Measurements from ENCODE around the gene KIAA1217. TPM values are rescaled to one million over a fixed set of nuclear protein-coding genes. Genes with fewer than 3 reads are reported as not detected.

Gene KIAA1217
- total RNA-seq, 1 experiment from 2014 or later: 4.3 TPM

GRCh38 chr10:24371396-24371795 is 162.5 kb downstream of the KIAA1217 start:
- no peak for DNase-seq (ENCODE audit: low read depth)

DNA sequence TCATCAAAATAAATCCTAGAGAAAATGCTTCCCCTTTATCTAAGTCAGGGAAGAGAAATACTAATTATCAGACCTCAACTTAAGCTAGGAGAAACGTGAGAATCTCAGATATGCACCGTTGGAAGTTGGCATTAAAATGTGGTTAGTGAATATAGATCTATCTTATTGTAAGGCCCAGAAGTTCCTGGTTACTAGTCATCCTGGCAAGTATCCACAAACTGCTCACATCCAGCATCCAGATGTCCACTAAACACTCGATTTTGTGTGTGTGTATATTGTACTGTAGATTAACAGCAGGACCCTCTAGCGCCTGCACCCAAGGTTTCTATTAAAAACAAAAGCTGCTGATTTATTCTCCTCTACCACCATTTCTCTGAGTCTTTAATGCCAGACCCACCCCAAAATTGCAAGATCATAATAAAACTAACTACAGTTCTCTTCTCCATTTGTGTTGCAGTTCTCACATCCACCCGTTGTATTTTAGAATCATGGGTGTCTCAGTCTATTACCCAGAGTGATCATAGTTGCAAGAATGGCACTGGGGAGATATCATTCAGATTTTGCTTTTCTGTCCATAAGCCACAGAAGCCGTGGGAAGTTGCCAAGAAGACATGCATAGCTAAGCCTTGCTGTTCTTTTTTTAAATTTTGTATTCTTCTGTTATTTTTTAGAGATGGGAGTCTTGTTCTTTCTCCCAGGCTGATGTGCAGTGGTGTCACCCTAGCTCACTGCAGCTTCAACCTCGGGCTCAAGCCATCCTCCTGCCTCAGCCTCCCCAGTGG is 165.4 kb downstream of the KIAA1217 start:
- peak; percentile 44 for DNase-seq (ENCODE audit: low read depth)

GRCh38 chr10:24375510-24375909 is 166.6 kb downstream of the KIAA1217 start:
- DNase-seq (ENCODE audit: low read depth): no peak

GRCh38 chr10:24376731-24377130 is 167.8 kb downstream of the KIAA1217 start:
- DNase-seq (ENCODE audit: low read depth): no peak

DNA sequence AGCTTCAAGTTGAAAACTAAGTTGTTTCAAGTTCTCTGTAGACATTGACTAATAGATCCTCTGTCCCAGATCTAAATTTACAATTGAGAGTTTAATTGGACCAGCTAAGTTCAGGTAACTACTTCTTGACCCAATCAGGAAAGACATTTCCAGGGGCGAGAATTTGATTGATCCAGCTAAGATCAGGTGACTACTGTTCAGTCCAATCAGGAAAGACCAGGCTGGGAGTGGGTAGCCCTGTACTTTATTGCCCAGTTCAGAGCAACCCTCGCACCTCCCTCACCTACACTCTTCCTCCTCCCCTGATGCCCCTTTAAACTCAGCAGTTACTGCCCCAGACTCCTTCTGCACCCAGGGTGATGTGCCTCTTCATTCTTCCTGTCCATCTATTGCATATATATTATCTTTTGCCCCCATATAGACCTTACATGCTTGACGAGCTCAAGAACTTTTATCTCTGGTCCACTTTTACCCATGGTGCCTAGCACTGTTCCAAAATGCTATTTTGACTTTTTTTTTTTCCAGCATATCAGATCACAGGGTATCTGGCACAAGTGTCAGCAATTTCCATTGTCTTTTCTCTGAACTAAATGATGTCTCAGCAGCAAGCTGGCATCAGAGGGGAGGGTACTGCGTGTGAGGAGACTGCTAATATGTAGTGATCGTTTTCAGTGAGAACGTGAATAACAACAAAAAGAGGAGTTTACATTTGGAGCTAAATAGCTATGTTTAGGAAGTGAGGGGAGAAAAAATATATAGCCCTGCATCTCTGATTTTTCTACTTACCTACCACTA is 169.4 kb downstream of the KIAA1217 start:
- no peak for DNase-seq (ENCODE audit: low read depth)

GRCh38 chr10:24381235-24382010 is 172.5 kb downstream of the KIAA1217 start:
- DNase-seq (ENCODE audit: low read depth): no peak

DNA sequence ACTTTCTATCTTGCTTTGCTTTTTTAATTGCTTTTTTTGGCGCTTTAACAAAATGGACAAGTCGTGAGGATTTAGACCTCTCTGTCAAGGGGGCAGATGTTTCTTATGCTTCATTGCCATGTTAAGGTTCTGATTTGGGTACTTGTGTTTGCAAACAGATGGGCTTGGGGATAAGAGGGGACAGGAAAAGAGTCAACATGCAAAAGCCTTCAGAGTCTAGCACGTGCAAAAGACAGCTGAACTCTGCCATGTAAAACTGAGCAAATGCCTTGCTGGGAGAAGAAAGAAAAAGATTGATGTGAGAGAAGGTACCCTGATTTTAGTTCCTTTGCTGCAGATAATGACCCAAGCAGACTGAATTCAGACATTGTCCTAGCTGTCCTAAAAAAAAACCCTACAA is 173.1 kb downstream of the KIAA1217 start:
- DNase-seq (ENCODE audit: low read depth): no peak

DNA sequence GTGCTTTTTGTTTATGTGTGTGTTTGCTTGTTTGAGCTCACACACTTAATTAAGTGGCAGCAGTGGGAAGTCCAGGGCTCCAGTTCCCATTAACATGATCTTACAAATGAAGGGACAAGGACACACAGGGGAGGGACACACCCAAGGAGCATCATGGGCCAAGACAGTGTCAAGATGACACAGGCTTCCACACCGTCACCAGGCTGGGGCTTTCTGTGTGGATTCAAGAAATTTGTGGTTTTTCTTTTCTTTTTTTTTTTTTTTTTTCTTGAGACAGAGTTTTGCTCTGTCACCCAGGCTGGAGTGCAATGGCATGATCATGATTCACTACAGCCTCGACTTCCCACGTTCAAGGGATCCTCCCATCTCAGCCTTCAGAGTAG is 173.6 kb downstream of the KIAA1217 start:
- DNase-seq (ENCODE audit: low read depth): peak; percentile 6

GRCh38 chr10:24382979-24383663 is 174.2 kb downstream of the KIAA1217 start:
- DNase-seq (ENCODE audit: low read depth): peak; percentile 52

GRCh38 chr10:24383681-24384106 is 174.8 kb downstream of the KIAA1217 start:
- peak; percentile 94 for DNase-seq (ENCODE audit: low read depth)

DNA sequence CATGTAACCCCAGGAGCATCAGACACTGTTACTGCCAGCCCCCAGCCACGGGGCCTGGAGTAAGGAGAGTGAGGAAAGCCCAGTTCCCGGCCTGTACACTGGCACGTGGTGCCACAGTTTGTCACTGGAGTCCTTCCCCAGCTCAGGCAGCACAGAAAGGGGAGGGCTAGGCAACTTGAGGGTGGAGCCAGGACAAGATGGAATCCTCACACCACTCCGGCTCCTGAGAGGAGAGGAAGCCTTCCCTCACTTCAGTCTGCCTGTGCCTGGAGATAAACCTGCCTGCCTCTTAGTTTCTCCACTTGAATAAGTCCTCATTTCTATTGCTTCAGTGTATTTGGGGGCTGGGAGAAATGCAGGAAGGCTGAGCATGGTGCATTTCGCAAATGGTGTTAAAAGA is 176.0 kb downstream of the KIAA1217 start:
- no peak for DNase-seq (ENCODE audit: low read depth)

DNA sequence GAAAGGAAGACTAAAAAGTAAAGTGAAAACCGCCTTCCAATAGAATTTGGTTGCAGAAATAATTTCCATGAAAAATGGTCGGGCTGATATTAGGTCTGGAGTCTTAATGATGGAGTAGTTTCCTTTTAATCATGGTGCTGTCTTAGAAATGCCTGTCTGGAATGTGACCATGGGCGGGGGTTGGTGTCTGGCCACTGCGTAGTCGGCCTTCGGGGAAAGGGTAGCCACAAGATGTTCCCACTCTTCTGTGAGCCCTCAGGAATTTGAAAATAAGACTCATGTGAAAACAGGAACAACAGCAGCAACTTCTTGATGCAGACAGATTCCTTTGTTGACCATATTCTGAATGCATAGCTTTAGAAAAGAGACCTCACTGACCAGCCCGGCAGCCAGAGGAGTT is 176.8 kb downstream of the KIAA1217 start:
- no peak for DNase-seq (ENCODE audit: low read depth)

DNA sequence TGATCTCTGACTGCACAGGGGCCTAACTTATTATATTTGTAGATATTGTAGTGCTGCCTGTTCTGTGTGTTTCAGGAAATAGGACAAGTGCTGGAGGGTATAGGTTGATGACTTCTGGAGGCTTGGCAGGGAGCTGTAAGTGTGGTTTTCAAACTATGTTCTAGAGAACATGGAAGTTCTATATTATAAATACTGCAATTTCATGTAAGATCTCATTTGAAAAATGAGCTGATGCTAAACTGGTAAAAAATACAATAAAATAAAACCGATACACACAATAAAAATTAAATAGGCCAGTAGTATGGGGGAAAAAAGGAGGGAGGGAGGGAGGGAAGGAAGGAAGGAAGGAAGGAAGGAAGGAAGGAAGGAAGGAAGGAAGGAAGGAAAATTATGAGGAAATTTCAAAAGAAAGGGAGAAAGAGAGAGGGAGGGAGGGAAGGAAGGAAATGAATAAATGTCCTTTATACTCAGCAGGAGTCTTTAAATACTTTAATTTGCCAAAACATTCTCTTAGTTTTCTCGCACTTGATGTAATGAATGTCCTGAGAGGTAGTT is 181.3 kb downstream of the KIAA1217 start:
- no peak for DNase-seq (ENCODE audit: low read depth)

DNA sequence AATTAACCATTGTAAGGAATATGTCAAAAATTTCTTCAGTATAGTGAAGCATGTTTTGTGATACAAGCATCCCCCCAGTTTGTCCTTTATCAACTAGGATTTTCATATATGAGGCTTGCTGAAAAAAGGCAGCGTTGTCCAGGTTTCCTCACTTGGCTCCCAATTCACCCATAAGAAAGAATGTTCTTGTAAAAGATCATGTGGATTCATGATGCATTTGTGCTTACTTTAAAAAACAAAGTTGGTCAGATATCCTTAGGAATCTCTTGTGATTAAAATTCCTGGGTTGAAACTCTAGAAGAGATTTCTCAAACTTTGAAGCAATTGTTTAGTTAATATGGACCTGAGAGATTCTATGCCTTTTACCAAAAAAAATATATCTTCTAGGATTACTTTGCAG is 181.8 kb downstream of the KIAA1217 start:
- DNase-seq (ENCODE audit: low read depth): no peak

DNA sequence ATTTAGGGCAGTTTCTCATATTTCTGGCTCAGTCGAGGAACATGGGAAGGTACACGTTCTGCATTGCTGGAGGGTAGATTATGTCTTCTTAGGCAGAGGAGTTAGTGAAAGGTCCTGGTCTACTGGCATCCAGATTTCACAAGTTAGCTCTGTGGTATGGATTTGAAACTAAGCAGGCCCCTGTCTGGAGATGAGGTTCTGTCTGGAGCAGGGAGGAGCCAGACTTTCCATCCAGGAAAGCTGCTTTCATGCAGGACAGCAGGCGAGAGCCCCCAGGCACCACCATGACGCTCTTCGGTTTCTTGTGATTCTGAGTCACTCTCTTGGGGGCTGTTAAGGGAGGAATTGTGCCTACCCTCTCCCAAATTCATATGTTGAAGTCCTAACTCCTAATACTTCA is 184.3 kb downstream of the KIAA1217 start:
- DNase-seq (ENCODE audit: low read depth): no peak

DNA sequence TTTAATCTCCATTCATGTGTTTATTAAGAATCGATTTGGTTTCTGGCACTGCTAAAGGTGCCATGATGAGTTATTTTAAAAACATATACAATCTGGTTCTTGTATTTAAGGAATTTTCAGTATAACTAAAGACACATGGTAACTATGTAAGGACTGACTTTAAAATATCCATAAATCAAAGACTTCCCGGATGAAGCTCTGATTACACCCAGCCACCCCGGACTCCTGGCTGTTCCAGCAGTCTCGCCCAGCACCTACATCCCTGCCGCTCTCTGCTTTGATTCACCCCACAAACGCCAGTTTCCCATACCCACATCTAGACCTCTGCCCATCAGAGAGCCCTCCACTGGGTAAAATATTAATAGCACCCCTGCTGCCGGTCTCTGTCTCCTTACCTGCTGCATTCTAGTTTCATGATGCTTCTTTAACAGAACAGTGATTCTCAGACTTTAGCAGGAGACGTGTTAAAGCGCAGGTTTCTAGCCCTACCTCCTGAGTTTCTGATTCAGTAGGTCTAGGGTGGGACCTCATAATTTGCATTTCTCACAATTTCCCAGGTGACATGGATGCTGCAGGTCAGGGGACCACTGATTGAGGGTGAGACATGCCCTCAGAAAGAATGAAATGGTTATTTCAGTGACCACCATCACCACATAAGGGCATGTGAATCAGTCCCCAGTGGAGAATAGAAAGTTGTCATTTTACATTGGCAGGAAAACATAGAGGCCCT is 185.7 kb downstream of the KIAA1217 start:
- no peak for DNase-seq (ENCODE audit: low read depth)

DNA sequence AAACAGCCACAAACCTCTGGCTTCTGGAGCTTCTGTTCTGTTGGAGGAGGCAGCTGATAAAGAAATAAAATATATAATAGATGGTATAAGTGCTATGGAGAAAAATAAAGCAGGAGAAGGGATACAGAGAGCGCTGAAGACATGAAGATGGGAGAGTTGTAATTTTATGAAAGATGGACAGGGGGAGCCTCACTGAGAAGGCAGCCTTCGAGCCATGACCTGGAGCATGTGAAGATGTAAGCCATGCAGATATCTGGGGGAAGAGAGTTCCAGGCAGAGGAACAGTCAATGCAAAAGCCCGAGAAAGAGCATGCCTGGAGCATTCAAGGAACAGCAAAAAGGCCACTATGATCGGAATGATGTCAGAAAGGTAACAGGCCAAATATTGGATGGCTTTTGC is 187.5 kb downstream of the KIAA1217 start:
- no peak for DNase-seq (ENCODE audit: low read depth)

- no peak for DNase-seq (ENCODE audit: low read depth)
These were observed 188.7 kb downstream of the KIAA1217 start for GRCh38 chr10:24397662-24398061.

DNA sequence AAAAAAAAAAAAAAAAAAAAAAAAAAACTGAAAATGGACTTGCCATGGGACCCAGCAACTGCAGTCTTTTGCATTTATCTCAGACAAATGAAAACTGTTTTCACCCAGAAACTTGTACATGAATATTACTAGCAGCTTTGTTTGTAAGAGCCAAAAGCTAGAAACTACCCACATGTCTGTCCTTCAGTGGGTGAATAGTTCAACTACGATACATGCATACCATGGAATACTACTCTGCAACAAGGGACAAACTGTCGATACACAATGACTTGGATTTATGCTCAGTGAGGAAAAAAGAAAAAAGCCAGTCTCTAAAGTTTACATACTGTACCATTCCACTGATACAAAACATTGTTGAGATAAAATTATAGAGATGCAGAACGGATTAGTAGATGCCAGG is 195.6 kb downstream of the KIAA1217 start:
- no peak for DNase-seq (ENCODE audit: low read depth)

DNA sequence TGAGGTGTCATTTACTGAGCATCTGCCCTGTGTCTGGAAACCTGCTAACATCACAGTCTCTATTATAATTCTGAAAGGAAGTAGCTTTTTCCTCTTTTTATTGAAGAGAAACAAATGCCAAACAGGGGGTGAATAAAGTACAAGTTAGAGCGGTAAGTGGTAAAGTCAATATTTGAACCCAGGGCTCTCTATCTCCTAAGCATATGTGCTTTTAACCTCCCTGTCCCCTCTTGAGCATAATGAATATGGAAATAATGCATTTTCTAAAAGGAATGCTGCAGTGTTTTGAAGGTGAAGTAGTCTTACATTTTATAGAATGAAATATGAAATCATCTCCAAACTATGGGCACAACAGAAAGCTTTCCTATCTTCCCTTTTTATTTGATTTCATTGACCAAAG is 196.7 kb downstream of the KIAA1217 start:
- no peak for DNase-seq (ENCODE audit: low read depth)
